ES-I3 (cell line): ENCODE measurements around the gene SRR.
A peak's percentile ranks its signal among the peaks of the same experiment; 100 is the strongest.

ENCODE experiments used
- H3K36me3 ChIP-seq: 2 replicates; pipeline ENCODE4 v1.6.1; 2013; ENCODE audit warnings: mild to moderate bottlenecking, low read length, control low read depth, moderate library complexity; ENCODE audit not compliant: insufficient read depth
- H3K4me1 ChIP-seq: 2 replicates; pipeline ENCODE4 v1.6.1; 2013; ENCODE audit warnings: mild to moderate bottlenecking, control low read depth, low read length; ENCODE audit not compliant: insufficient read depth
- H3K9ac ChIP-seq: 2 replicates; pipeline ENCODE4 v1.6.1; 2013; ENCODE audit warnings: low read depth, mild to moderate bottlenecking, low read length, moderate library complexity
- H3K9me3 ChIP-seq: 2 replicates; pipeline ENCODE4 v1.6.1; 2013; ENCODE audit warnings: mild to moderate bottlenecking, low read length, moderate library complexity; ENCODE audit not compliant: control insufficient read depth, insufficient read depth

Gene SRR

DNA sequence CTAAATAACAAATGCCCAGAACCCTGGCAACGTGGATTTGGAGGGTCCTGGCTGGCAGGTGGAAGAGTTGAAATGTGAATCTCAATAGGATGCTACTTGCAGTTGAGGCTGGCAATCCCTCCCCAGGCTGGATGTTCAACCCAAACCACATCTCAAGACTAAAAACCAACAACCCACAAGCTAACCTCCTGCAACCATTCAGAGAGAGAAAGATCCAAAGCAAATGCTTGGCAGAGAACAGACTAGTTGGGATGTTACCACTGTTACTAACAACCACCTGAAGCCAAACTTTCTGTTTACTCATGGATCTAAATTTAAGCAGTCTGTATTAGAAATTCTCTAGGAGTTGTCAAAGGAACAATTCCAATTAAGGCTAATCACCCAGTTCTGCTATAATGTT, 28.0 kb upstream of the SRR start:
- Histone ChIP-seq H3K36me3 (peaks cover 2% of the 10 kb centered on the region; the same call in 1 of the 2 replicates), H3K4me1 (no peaks in the 10 kb centered on the region), H3K9ac (no peak overlapping the region), H3K9me3 (no peaks in the 10 kb centered on the region)

DNA sequence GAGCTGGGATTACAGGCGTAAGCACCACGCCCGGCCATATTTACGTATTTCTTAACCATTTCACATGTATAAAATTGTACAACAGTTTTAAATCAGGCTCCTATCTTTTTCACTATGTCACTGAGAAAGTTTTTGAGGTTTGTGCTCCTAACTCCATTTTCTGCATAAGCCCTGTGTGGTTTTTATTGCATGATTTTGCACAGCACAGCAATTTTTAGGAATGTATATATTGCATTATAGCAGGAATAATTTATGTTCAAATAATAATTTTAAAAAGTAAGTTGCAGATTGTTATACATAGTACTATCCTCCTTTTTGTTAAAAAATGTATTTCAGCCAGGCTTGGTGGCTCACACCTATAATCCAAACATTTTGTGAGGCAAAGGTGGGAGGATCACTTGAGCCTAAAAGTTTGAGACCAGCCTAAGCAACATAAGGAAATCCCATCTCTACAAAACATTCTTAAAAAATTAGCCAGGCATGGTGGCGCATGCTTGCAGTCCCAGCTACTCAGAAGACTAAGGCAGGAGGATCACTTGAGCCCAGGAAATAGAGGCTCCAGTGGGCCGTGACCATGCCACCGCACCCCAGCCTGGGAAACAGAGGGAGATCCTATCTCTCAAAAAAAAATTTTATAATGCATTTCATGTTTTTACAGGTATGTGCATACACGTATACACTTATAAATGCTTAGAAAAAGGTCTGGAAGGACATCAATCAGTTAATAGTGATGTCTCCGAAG, 26.1 kb upstream of the SRR start:
- Histone ChIP-seq H3K4me1 (no peaks in the 10 kb centered on the region), H3K9ac (no peak overlapping the region), H3K9me3 (no peaks in the 10 kb centered on the region), H3K36me3 (peaks cover 11% of the 10 kb centered on the region; the same call in 1 of the 2 replicates)

GRCh38 chr17:2279707-2280106, 24.0 kb upstream of the SRR start:
- Histone ChIP-seq H3K36me3 (peaks cover 9% of the 10 kb centered on the region; the same call in 1 of the 2 replicates), H3K4me1 (no peaks in the 10 kb centered on the region), H3K9me3 (no peaks in the 10 kb centered on the region), H3K9ac (no peak overlapping the region)

GRCh38 chr17:2282297-2282873, 21.4 kb upstream of the SRR start:
- H3K4me1 ChIP-seq = no peaks in the 10 kb centered on the region
- H3K9ac ChIP-seq = no peak overlapping the region
- H3K36me3 ChIP-seq = peaks cover 9% of the 10 kb centered on the region; the same call in 1 of the 2 replicates
- no peaks in the 10 kb centered on the region for H3K9me3 ChIP-seq

DNA sequence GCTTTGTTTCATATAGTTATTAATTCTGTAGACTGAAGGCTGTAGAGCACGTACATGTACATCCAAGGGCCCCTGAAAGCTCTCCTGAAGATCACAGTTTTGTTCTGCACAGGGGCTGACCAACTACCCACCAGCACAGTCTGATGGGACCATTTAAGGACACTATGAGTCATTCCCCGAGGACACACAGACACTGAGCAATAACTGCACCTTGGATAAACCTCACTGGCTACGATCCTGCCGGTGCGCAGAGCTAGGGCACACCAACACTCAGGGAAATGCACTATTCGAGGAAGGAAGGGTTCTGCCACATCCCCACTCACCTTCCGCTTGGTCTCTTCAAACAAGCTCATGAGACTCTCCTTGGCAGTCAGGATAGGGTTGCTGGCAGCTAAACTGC, 20.4 kb upstream of the SRR start:
- peaks cover 9% of the 10 kb centered on the region; the same call in 1 of the 2 replicates for H3K36me3 ChIP-seq
- no peaks in the 10 kb centered on the region for H3K4me1 ChIP-seq
- H3K9ac ChIP-seq = no peak overlapping the region
- no peaks in the 10 kb centered on the region for H3K9me3 ChIP-seq

GRCh38 chr17:2289878-2290478, 13.8 kb upstream of the SRR start:
- Histone ChIP-seq H3K9ac (no peak overlapping the region), H3K9me3 (no peaks in the 10 kb centered on the region), H3K4me1 (no peaks in the 10 kb centered on the region), H3K36me3 (peaks cover 4% of the 10 kb centered on the region)

DNA sequence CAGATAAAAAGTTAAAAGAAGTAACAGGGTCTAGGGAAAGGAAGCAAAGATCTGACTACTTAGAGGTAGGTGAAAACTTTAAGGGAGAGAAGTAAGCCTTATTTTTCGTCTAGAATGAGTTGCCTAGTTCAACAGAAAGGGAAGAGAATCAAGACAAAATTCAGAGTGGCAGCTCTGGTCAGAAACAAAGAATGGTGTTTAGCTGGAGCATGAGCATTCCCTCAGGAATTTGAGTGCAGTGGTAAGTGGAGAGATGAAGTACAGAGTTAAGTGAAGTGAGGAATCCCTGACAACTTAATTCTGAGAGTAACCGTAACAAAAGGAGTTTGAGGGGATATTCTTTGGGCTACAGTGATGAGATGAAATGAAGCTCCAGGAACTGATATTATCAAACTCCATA, 11.7 kb upstream of the SRR start:
- Histone ChIP-seq H3K9me3 (no peaks in the 10 kb centered on the region), H3K36me3 (peaks cover 4% of the 10 kb centered on the region), H3K4me1 (no peaks in the 10 kb centered on the region), H3K9ac (no peak overlapping the region)

GRCh38 chr17:2295575-2295974, 8.2 kb upstream of the SRR start:
- Histone ChIP-seq H3K4me1 (no peaks in the 10 kb centered on the region), H3K36me3 (peaks cover 7% of the 10 kb centered on the region), H3K9me3 (no peaks in the 10 kb centered on the region), H3K9ac (no peak overlapping the region)

- Histone ChIP-seq H3K4me1 (no peaks in the 10 kb centered on the region), H3K9me3 (no peaks in the 10 kb centered on the region), H3K36me3 (peaks cover 7% of the 10 kb centered on the region), H3K9ac (no peak overlapping the region)
These were observed 6.7 kb upstream of the SRR start for GRCh38 chr17:2297023-2297422.

DNA sequence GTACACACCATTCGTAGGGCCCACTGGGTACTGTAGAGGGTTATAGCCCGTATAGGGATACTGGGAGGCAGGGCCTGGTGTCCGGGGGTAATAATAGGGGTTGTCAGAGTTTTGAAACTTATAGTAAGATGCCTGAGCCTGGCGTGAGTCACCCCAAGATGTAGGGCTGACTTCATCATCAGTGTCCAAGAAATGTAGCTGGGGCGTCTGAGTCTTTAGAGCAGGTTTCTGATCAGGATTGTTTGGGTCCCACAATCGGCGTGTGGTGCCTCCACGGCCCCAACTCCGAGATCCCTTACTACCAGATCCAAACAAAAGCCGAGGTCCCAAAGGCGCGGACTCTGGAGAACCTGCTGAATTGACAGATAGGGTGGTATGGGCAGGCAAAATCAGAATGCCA, 4.6 kb upstream of the SRR start:
- Histone ChIP-seq H3K9me3 (no peaks in the 10 kb centered on the region), H3K36me3 (peaks cover 3% of the 10 kb centered on the region; the same call in 1 of the 2 replicates), H3K4me1 (no peaks in the 10 kb centered on the region), H3K9ac (no peak overlapping the region)

DNA sequence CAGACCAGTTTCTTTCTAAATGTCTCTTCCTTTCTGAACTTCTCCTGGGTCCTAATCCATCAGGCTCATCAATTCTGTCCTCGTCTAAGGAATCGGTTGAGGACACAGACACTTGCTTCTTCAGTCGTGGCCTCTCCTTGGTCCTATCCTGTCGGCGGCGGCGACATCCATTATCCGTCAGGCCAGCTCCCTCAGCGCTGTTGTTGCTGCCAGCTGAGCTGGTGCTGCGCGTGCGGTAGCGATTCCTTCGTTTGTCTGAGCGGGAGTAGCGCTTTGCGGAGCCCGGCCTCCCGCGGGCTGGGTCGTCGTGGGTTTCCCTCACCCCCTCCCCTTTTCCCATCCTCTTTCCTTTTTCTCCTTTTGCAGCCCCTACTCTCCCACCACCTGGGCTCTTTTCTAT, 4.0 kb upstream of the SRR start:
- Histone ChIP-seq H3K36me3 (peaks cover 3% of the 10 kb centered on the region; the same call in 1 of the 2 replicates), H3K9ac (no peak overlapping the region), H3K4me1 (no peaks in the 10 kb centered on the region), H3K9me3 (no peaks in the 10 kb centered on the region)

DNA sequence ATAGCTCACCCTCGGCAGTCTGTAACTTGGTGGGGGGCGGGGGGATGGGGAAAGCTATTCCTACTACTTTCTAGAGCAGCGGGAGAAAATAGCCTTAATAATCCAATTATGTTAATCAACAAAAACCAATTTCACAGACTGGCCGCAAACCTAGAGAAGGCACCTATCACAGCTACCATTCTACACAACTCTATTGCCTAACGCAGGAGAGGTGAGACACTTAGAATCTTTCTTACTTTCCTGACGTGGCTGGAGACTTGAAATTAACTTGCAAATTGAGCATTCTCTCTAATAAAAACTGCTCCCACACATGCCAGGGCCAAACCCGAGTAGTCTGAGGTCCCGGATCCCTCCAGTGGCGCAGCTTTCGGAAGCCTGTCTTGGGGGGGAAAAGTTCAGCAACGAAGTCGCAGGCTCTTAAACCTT, 959 bp upstream of the SRR start:
- Histone ChIP-seq H3K36me3 (peaks cover 3% of the 10 kb centered on the region; the same call in 1 of the 2 replicates), H3K9ac (peak overlapping the region; percentile 62), H3K4me1 (no peaks in the 10 kb centered on the region), H3K9me3 (no peaks in the 10 kb centered on the region)

DNA sequence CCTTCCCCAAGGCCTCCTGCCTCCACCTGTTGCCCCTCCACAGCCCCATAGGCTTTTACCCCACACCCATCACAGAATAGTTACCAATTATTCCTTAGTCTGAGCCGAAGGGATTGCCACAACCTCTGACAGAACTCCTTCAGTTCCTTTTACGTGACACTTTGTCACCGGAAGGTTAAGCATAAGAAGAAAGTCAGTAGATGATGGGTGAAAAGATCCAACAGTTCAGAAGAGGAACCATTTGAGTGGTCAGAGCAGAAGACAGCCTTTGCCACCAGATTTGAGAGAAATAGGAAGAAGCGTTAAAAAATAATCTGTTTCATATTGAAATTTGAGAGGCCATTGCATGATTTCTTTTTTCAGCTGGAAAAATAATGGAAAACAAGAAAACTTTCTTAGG, 1.2 kb downstream of the SRR start:
- H3K4me1 ChIP-seq = no peaks in the 10 kb centered on the region
- no peaks in the 10 kb centered on the region for H3K9me3 ChIP-seq
- H3K9ac ChIP-seq = peak overlapping the region; percentile 62; the same call in 1 of the 2 replicates
- no peaks in the 10 kb centered on the region for H3K36me3 ChIP-seq

GRCh38 chr17:2309338-2310154, 5.8 kb downstream of the SRR start:
- Histone ChIP-seq H3K36me3 (no peaks in the 10 kb centered on the region), H3K9ac (no peak overlapping the region), H3K9me3 (no peaks in the 10 kb centered on the region), H3K4me1 (no peaks in the 10 kb centered on the region)
